Sigmoid colon (tissue), 4 donors: ENCODE data around the gene KRT38.

Experiments
- POLR2A ChIP-seq, 2 donors: fragments of 450-650 bp; IDR thresholded peaks; one replicate each; pipeline ENCODE4 v1.6.1; 2016; ENCODE audit warnings: antibody characterized with exemption in 2 of 2, mild to moderate bottlenecking in 2 of 2, moderate library complexity in 2 of 2
- POLR2AphosphoS5 ChIP-seq, 4 donors: sonication (generic); formaldehyde crosslinking; IDR thresholded peaks; one replicate each; pipeline ENCODE4 v1.6.1; 2017; ENCODE audit warnings: antibody characterized with exemption in 4 of 4
- TF ChIP-seq, protein P1 (sequence below), 4 experiments: fragments of 450-650 bp in 3 of 4; fragments of 200-600 bp in 1 of 4; IDR thresholded peaks; one replicate each; pipeline ENCODE4 v1.5.1; 2016 to 2019; ENCODE audit warnings: antibody characterized with exemption in 4 of 4, mild to moderate bottlenecking in 3 of 4, moderate library complexity in 2 of 4

GRCh38 chr17:41444186-41444585, 3.4 kb upstream of the KRT38 start:
- TF ChIP-seq, protein P1, sequence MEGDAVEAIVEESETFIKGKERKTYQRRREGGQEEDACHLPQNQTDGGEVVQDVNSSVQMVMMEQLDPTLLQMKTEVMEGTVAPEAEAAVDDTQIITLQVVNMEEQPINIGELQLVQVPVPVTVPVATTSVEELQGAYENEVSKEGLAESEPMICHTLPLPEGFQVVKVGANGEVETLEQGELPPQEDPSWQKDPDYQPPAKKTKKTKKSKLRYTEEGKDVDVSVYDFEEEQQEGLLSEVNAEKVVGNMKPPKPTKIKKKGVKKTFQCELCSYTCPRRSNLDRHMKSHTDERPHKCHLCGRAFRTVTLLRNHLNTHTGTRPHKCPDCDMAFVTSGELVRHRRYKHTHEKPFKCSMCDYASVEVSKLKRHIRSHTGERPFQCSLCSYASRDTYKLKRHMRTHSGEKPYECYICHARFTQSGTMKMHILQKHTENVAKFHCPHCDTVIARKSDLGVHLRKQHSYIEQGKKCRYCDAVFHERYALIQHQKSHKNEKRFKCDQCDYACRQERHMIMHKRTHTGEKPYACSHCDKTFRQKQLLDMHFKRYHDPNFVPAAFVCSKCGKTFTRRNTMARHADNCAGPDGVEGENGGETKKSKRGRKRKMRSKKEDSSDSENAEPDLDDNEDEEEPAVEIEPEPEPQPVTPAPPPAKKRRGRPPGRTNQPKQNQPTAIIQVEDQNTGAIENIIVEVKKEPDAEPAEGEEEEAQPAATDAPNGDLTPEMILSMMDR (IDR thresholded peaks at IDR 0.05): no peak
- no peak for TF ChIP-seq POLR2AphosphoS5 (IDR thresholded peaks at IDR 0.05)
- no peak for TF ChIP-seq POLR2A (IDR thresholded peaks at IDR 0.05)
